Measurements from ENCODE around the gene RFLNA. TPM values are rescaled to one million over a fixed set of nuclear protein-coding genes. Genes with fewer than 3 reads are reported as not detected.

The RFLNA gene
- total and polyA plus RNA-seq, 9 donors = 0.72 to 8.7 (median 3.3) TPM

DNA sequence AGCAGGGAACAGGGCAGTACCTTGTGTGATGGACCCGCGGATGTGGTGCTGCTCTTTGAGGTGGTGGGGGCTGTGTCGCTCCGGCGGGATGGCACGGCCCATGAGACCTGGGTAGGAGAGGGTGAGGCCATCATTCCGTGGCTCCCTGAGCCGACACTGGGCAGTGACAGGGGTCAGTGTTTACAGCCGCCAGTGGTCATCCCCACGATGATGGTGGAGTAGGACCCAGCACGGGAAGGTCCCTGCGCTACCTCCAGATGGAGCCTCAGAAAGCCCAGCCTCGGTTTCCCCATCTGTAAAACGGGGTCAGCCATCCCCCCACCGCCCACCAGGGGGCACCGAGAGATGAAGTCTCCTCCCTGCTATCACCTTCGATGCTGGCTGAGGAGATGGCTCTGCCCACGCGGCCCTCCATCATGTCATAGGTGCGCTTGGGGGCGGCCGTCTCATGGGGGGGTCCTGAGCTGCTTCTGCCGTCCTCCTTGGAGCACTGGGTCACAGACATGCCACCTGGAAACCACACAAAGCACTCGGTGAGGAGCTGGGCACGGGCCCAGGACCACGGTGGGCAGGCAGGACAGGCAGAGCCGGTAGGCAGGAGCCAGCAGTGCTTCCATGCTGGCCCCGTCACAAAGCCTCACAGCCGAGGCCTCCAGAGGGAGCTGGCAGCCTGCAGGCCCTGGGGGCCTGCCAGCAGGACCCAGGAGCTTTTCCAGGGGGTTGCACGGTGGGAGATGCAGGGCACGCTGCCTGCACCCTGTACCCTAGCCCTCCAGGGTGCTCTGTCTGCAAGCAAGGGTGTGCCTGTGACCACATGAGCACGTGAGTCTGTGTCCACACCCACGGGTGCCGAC lies 53.1 kb downstream of the RFLNA start:
- intact Hi-C loops (cut with DNase I) = loop anchor here in 1 of 4 donors (2.0 kb wide), 1 partner anchor 423 kb away; no protein-coding TSS in a partner anchor
- WGBS, 3 donors = 67 to 74% (median 73%) methylated on average over 29 to 34 of the region's 34 CpGs
- no peaks in the 10 kb centered on the region for H3K36me3 ChIP-seq
- no peak overlapping the region for H3K27ac ChIP-seq
- no peaks in the 10 kb centered on the region for H3K27me3 ChIP-seq
- H3K4me3 ChIP-seq = no peak overlapping the region
- H3K4me1 ChIP-seq (ENCODE audit: insufficient read depth) = peaks cover 5% of the 10 kb centered on the region
- no peak for DNase-seq
- H3K9me3 ChIP-seq = no peaks in the 10 kb centered on the region
- TF ChIP-seq, protein P1, sequence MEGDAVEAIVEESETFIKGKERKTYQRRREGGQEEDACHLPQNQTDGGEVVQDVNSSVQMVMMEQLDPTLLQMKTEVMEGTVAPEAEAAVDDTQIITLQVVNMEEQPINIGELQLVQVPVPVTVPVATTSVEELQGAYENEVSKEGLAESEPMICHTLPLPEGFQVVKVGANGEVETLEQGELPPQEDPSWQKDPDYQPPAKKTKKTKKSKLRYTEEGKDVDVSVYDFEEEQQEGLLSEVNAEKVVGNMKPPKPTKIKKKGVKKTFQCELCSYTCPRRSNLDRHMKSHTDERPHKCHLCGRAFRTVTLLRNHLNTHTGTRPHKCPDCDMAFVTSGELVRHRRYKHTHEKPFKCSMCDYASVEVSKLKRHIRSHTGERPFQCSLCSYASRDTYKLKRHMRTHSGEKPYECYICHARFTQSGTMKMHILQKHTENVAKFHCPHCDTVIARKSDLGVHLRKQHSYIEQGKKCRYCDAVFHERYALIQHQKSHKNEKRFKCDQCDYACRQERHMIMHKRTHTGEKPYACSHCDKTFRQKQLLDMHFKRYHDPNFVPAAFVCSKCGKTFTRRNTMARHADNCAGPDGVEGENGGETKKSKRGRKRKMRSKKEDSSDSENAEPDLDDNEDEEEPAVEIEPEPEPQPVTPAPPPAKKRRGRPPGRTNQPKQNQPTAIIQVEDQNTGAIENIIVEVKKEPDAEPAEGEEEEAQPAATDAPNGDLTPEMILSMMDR (IDR thresholded peaks at IDR 0.05) = peak in 2 of 3 donors; percentile 43 to 53
- no peak for TF ChIP-seq EP300 (IDR thresholded peaks at IDR 0.05)
- TF ChIP-seq POLR2A (IDR thresholded peaks at IDR 0.05) = no peak

DNA sequence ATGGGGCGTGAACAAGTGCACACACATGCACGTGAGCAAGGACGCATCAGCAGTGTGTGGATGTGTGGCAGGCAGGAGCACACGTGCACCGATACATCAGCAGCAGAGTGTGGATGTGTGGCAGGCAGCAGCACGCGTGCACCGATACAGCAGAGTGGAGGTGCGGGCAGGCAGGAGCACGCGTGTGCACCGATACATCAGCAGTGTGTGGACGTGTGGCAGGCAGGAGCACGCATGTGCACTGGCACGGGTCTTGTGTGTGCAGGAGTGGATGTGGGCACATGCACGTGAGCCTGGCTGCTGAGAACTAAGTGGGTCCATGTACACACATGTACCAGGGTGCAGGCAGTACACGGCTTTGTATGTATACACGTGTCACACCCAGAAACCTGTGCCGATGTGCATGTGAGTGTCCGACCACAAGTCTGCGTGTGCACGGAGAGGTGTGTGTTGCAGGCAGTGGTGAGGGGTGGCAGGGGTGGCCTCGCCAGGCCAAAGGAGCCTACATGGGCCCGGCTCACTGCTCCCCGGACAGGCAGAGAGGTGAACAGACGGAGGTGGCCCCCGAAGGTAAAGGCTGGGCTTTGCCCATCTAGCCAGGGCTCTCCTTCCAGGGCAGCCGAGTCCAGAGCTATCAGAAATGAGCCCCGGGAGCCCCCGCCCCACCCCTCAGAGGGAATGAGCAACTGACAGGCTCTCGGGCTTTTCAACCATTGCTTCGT lies 53.9 kb downstream of the RFLNA start:
- intact Hi-C loops (cut with DNase I) = loop anchor here in 1 of 4 donors (2.0 kb wide), 1 partner anchor 422 kb away; no protein-coding TSS in a partner anchor
- no peaks in the 10 kb centered on the region for H3K27me3 ChIP-seq
- no peaks in the 10 kb centered on the region for H3K9me3 ChIP-seq
- H3K4me1 ChIP-seq (ENCODE audit: insufficient read depth) = peaks cover 5% of the 10 kb centered on the region
- TF ChIP-seq, protein P1 (IDR thresholded peaks at IDR 0.05) = no peak
- TF ChIP-seq POLR2A (IDR thresholded peaks at IDR 0.05) = no peak
- TF ChIP-seq EP300 (IDR thresholded peaks at IDR 0.05) = no peak
- no peak for DNase-seq
- no peak overlapping the region for H3K27ac ChIP-seq
- H3K36me3 ChIP-seq = no peaks in the 10 kb centered on the region
- WGBS, 3 donors = 85 to 90% (median 88%) methylated on average over 31 to 32 of the region's 32 CpGs
- no peak overlapping the region for H3K4me3 ChIP-seq

DNA sequence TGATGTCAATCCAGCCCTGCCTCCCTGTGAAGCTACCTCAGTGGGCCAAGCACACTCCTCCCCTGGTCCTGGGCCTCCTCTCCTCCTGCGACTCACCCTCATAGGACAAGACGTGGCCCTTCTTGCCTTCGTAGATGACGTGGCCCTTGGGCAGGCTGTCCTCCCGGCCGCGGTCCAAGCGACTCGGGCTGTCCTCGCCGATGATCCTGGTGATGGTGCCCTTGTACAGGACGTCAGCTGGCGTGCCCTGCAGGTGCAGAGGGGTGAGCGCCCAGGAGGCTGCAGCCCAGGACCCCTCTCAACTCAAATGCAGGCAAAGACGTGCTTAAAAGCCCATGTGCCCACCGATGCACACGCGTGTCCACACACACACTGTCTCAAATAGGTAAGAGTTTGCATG lies 55.6 kb downstream of the RFLNA start:
- no peak for DNase-seq
- no peak overlapping the region for H3K27ac ChIP-seq
- H3K4me1 ChIP-seq (ENCODE audit: insufficient read depth) = peaks cover 5% of the 10 kb centered on the region
- H3K9me3 ChIP-seq = no peaks in the 10 kb centered on the region
- intact Hi-C loops (cut with DNase I) = loop anchor here in 2 of 4 donors (10.0 kb wide), 2 partner anchors 214 to 414 kb away; partner anchors contain the start of gene NCOR2 (in 1 of the 2)
- no peak overlapping the region for H3K4me3 ChIP-seq
- no peaks in the 10 kb centered on the region for H3K27me3 ChIP-seq
- no peaks in the 10 kb centered on the region for H3K36me3 ChIP-seq
- WGBS, 3 donors = 93 to 95% (median 95%) methylated on average over 18 of the region's 18 CpGs
- TF ChIP-seq, protein P1 (IDR thresholded peaks at IDR 0.05) = no peak
- TF ChIP-seq EP300 (IDR thresholded peaks at IDR 0.05) (no peak), POLR2A (IDR thresholded peaks at IDR 0.05) (no peak)

DNA sequence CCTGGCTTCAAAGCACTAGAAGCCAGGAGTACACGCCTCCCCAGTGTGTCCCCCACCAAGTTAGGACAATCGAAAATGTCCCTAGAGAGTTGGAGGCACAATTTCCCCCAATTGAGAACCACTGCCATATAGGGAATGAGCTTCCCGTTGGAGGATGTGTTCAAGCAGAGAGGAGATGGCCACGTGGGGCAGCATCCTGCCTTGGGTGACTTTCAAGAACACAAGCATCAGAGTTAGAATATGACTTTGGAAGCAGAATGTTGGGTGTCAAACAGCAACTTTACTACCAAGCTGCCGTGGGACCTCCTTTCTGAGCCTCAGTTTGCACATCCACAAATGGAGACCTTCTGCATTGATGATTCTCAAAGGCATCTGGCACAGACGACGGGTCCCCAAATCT lies 56.5 kb downstream of the RFLNA start:
- Histone ChIP-seq H3K9me3 (no peaks in the 10 kb centered on the region), H3K36me3 (no peaks in the 10 kb centered on the region), H3K27ac (no peak overlapping the region), H3K4me1 (ENCODE audit: insufficient read depth) (peaks cover 5% of the 10 kb centered on the region), H3K27me3 (no peaks in the 10 kb centered on the region), H3K4me3 (no peak overlapping the region)
- intact Hi-C loops (cut with DNase I) = loop anchor here in 2 of 4 donors (10.0 kb wide), 2 partner anchors 213 to 413 kb away; partner anchors contain the start of gene NCOR2 (in 1 of the 2)
- 85 to 87% (median 87%) methylated on average over 7 of the region's 7 CpGs for WGBS, 3 donors
- no peak for TF ChIP-seq EP300 (IDR thresholded peaks at IDR 0.05)
- TF ChIP-seq, protein P1 (IDR thresholded peaks at IDR 0.05) = no peak
- TF ChIP-seq POLR2A (IDR thresholded peaks at IDR 0.05) = no peak
- DNase-seq = no peak
